GM12878 (cell line): ENCODE data around the gene RDH5. TPM values are rescaled to one million over a fixed set of nuclear protein-coding genes. Genes with fewer than 3 reads are reported as not detected.

Experiments
- ATAC-seq: fragments of 200-7000 bp; cut with Tn5 transposase; 3 replicates; pipeline ENCODE4 v1.9.1; 2020; ENCODE audit warnings: mild to moderate bottlenecking, moderate library complexity
- BruUV-seq: library from RNA; stranded (reverse); fragments of 400-500 nt; replicated peaks from 2 replicates; lab custom pipeline; 2021; lab: Mats Ljungman, UMichigan
- CTCF ChIA-PET: fragments of 300-600 bp; sonication (Branson Sonifier 250); formaldehyde crosslinking; extraction: SDS; loops from one replicate; lab custom pipeline; 2021; ENCODE audit warnings: inconsistent platforms; lab: Yijun Ruan, JAX
- POLR2A ChIA-PET: fragments of 350-600 bp; formaldehyde crosslinking; extraction: SDS; loops from one replicate; lab custom pipeline; 2021; ENCODE audit warnings: inconsistent platforms; lab: Charles Lee
- RAD21 ChIA-PET: fragments of 300-600 bp; sonication (Branson Sonifier 250); formaldehyde crosslinking; loops from one replicate; lab custom pipeline; 2023; ENCODE audit warnings: antibody characterized with exemption; ENCODE audit not compliant: unreplicated experiment; lab: Charles Lee
- SMC1A ChIA-PET: fragments of 300-600 bp; sonication (Branson Sonifier 250); formaldehyde crosslinking; loops from one replicate; lab custom pipeline; 2023; ENCODE audit not compliant: unreplicated experiment, uncharacterized antibody; lab: Charles Lee
- DNase-seq: peaks from one replicate; pipeline ENCODE4 v3.0.0-alpha.2; 2011; ENCODE audit warnings: low read depth, low spot score
- FAIRE-seq: peaks from 3 replicates; lab custom pipeline; 2011; peaks lifted over from hg19 to GRCh38; lab: Jason Lieb, UNC
- H2AFZ ChIP-seq: 2 replicates; pipeline ENCODE4 v1.6.0; 2011; ENCODE audit warnings: low read depth, low read length, control low read depth; ENCODE audit not compliant: control insufficient read depth
- H3K27ac ChIP-seq: 2 replicates; pipeline ENCODE4 v1.5.1; 2011; ENCODE audit warnings: control low read depth; ENCODE audit not compliant: control insufficient read depth, insufficient read depth
- H3K27me3 ChIP-seq, 2 experiments: replicated peaks in 1 of 2; 2 replicates each; pipeline versions ENCODE4 v1.6.0 to v1.6.1; 2011; ENCODE audit warnings: low read length in 1 of 2; ENCODE audit not compliant: control insufficient read depth in 2 of 2, insufficient read depth in 2 of 2
- H3K36me3 ChIP-seq, 2 experiments: 2 replicates each; pipeline ENCODE4 v1.5.1; 2011; ENCODE audit warnings: low read length in 1 of 2; ENCODE audit not compliant: control insufficient read depth in 2 of 2, insufficient read depth in 2 of 2
- H3K4me1 ChIP-seq: 2 replicates; pipeline ENCODE4 v1.6.1; 2011; ENCODE audit warnings: mild to moderate bottlenecking, low read length, moderate library complexity, mixed read lengths; ENCODE audit not compliant: control insufficient read depth, insufficient read depth
- H3K4me2 ChIP-seq: 2 replicates; pipeline ENCODE4 v1.6.0; 2011; ENCODE audit warnings: control low read depth; ENCODE audit not compliant: control insufficient read depth, insufficient read depth
- H3K4me3 ChIP-seq: fragments of 200-600 bp; sonication (generic); 2 replicates; pipeline ENCODE4 v1.5.1; 2016
- H3K79me2 ChIP-seq: 2 replicates; pipeline ENCODE4 v1.6.0; 2011; ENCODE audit warnings: low read length; ENCODE audit not compliant: control insufficient read depth, insufficient read depth
- H3K9ac ChIP-seq: 2 replicates; pipeline ENCODE4 v1.8.0; 2011; ENCODE audit warnings: low read length, control low read depth, mixed read lengths; ENCODE audit not compliant: control insufficient read depth, insufficient read depth
- H3K9me3 ChIP-seq: replicated peaks from 3 replicates; pipeline ENCODE4 v1.5.1; 2011; ENCODE audit warnings: mild to moderate bottlenecking, low read length; ENCODE audit not compliant: control insufficient read depth, insufficient read depth
- H4K20me1 ChIP-seq: 2 replicates; pipeline ENCODE4 v1.6.0; 2011; ENCODE audit not compliant: control insufficient read depth, insufficient read depth
- CBX5 ChIP-seq: sonication (generic); IDR thresholded peaks from 2 replicates; pipeline ENCODE4 v1.6.1; 2016; ENCODE audit warnings: low read depth, moderate library complexity, mild to moderate bottlenecking, inconsistent platforms
- CREB1 ChIP-seq: IDR thresholded peaks from 2 replicates; pipeline ENCODE4 v1.6.1; 2012; ENCODE audit warnings: low read depth, mild to moderate bottlenecking, inconsistent platforms
- EP300 ChIP-seq, 2 experiments: fragments of 150-350 bp in 1 of 2; IDR thresholded peaks; 2 replicates each; pipeline ENCODE4 v1.6.1; 2011 to 2012; ENCODE audit warnings: low read depth in 2 of 2, low read length in 2 of 2, borderline replicate concordance in 1 of 2, improper control_type of control experiment in 1 of 2, inconsistent platforms in 1 of 2; ENCODE audit not compliant: control insufficient read depth in 1 of 2
- HSF1 ChIP-seq: fragments of 150-350 bp; IDR thresholded peaks from 2 replicates; pipeline ENCODE4 v1.6.1; 2014; ENCODE audit warnings: mild to moderate bottlenecking, low read depth, low read length
- KDM1A ChIP-seq: fragments of 200-600 bp; sonication (generic); IDR thresholded peaks from 2 replicates; pipeline ENCODE4 v1.6.1; 2016; ENCODE audit warnings: borderline replicate concordance
- MEF2A ChIP-seq: IDR thresholded peaks from 2 replicates; pipeline ENCODE4 v1.6.1; 2011; ENCODE audit warnings: low read depth, mild to moderate bottlenecking, low read length, moderate library complexity; ENCODE audit not compliant: insufficient read depth
- MYC ChIP-seq: IDR thresholded peaks from 2 replicates; pipeline ENCODE4 v1.6.1; 2011; ENCODE audit warnings: mild to moderate bottlenecking, low read length, moderate library complexity, inconsistent platforms; ENCODE audit not compliant: insufficient read depth, insufficient replicate concordance, insufficient read length, severe bottlenecking
- POLR2AphosphoS5 ChIP-seq: IDR thresholded peaks from 2 replicates; pipeline ENCODE4 v1.6.1; 2011; ENCODE audit warnings: mild to moderate bottlenecking, low read length, inconsistent platforms
- RBBP5 ChIP-seq: fragments of 200-600 bp; sonication (generic); conservative IDR thresholded peaks from 2 replicates; pipeline ENCODE4 v1.6.1; 2016
- SMAD1 ChIP-seq: fragments of 450-650 bp; IDR thresholded peaks from 2 replicates; pipeline ENCODE4 v1.6.1; 2018; ENCODE audit warnings: mild to moderate bottlenecking, low read depth; ENCODE audit not compliant: partially characterized antibody
- SMAD5 ChIP-seq: IDR thresholded peaks from 2 replicates; pipeline ENCODE4 v1.6.1; 2016; ENCODE audit warnings: antibody characterized with exemption, low read depth
- SP1 ChIP-seq: IDR thresholded peaks from one replicate; pipeline ENCODE4 v1.6.1; 2011; ENCODE audit warnings: low read depth, low read length
- USF1 ChIP-seq: IDR thresholded peaks from 2 replicates; pipeline ENCODE4 v1.6.1; 2011; ENCODE audit warnings: borderline replicate concordance, low read depth, mild to moderate bottlenecking, moderate library complexity, mixed read lengths, low read length; ENCODE audit not compliant: insufficient read depth; ENCODE audit errors: extremely low read length
- ZBTB33 ChIP-seq: fragments of 450-650 bp; IDR thresholded peaks from 2 replicates; pipeline ENCODE4 v1.6.1; 2017; ENCODE audit warnings: mild to moderate bottlenecking
- ZNF622 ChIP-seq: fragments of 450-650 bp; IDR thresholded peaks from 2 replicates; pipeline ENCODE4 v1.6.1; 2017; ENCODE audit warnings: mild to moderate bottlenecking, inconsistent platforms
- WGBS: methylation state at CpG from one replicate; pipeline ENCODE4 v1.1.6; 2016; ENCODE audit warnings: low lambda C conversion rate; ENCODE audit not compliant: insufficient replicate concordance, insufficient coverage; ENCODE audit errors: missing lambda C conversion rate; 5-methylcytosine and 5-hydroxymethylcytosine counted together
- in situ Hi-C: fragments of 300-500 bp; cut with MboI; formaldehyde crosslinking; loops from 9 replicates; pipeline ENCODE4 v1.14.3; 2018; ENCODE audit warnings: mixed read lengths
- intact Hi-C: fragments of 100-400 bp; cut with micrococcal nuclease; formaldehyde crosslinking; loops from one replicate; pipeline ENCODE4 v1.14.2; 2022; ENCODE audit not compliant: unreplicated experiment
- polyA plus RNA-seq, 11 experiments: library from polyadenylated mRNA; depleted of rRNA in 4 of 11; unstranded in 6 of 11; stranded (reverse) in 5 of 11; fragments of >200 nt; fragmentation: Nextera tagmentation in 4 of 11; fragmentation: Illumina TruSeq in 1 of 11; extraction: Ambion mirVana in 4 of 11; extraction: Trizol in 1 of 11; gene quantifications; 1 replicate in 1 of 11; 2 replicates in 10 of 11; pipeline versions ENCODE4 v1.2.1 to v1.2.3, GENCODE V29; 2011 to 2016; ENCODE audit warnings: inconsistent platforms in 2 of 11, missing spikeins in 2 of 11, low read depth in 1 of 11
- total RNA-seq, 4 experiments: library from RNA; depleted of rRNA in 3 of 4; stranded (reverse); fragments of >200 nt in 3 of 4; fragmentation: Illumina TruSeq in 1 of 4; extraction: Trizol in 1 of 4; gene quantifications; 2 replicates each; pipeline versions ENCODE4 v1.2.1 to v1.2.3, GENCODE V29; 2013 to 2021

RDH5 gene
- total and polyA plus RNA-seq, 10 of the 15 experiments (the other 5 are each of a cell fraction or from before 2014, with no cell fraction given), result 2.6 to 11.6 (median 7.3) TPM

- TF ChIP-seq USF1 (no peak), ZNF622 (no peak), CREB1 (no peak), RBBP5 (no peak), SMAD1 (no peak), EP300 (IDR thresholded peaks at IDR 0.05; ENCODE audit: borderline replicate concordance in 1 of 2, control insufficient read depth in 1 of 2, low read depth in 2 of 2, low read length in 2 of 2) (no peak), KDM1A (no peak), SMAD5 (no peak), MEF2A (no peak)
Measured at GRCh38 chr12:55765736-55766290, 45.6 kb downstream of the RDH5 start (continued).

GRCh38 chr12:55767156-55767555 is 47.0 kb downstream of the RDH5 start:
- POLR2A ChIA-PET, result interaction anchor here (0.7 kb wide), 1 partner anchor 47 kb away, joined by 3 read pairs; the partner anchor contains the start of gene RDH5
- intact Hi-C loops, result no loop called here
- in situ Hi-C loops, result no loop called here
- Histone ChIP-seq H3K4me3 (no peak overlapping the region), H4K20me1 (no peaks in the 10 kb centered on the region), H3K79me2 (no peaks in the 10 kb centered on the region; the same call in 1 of the 2 replicates), H3K27me3 (no peaks in the 10 kb centered on the region), H3K9ac (no peak overlapping the region), H2AFZ (no peak overlapping the region), H3K4me1 (no peaks in the 10 kb centered on the region), H3K9me3 (no peaks in the 10 kb centered on the region), H3K36me3 (peaks cover 0 to 7% of the 10 kb centered on the region in 2 experiments; a peak in 3 of 4 replicates)
- BruUV-seq, result no TSS peak
- SMC1A ChIA-PET, result interaction anchor here (0.7 to 2.2 kb wide), 3 partner anchors 13 to 49 kb away, joined by 3 to 6 read pairs (median 4); no protein-coding TSS in a partner anchor
- ATAC-seq (no peak), FAIRE-seq (no peak)
- 97% methylated on average over 4 of the region's 4 CpGs for WGBS
- CTCF ChIA-PET, result interaction anchor here (1.0 to 1.3 kb wide), 2 partner anchors 29 to 31 kb away, joined by 3 to 4 read pairs; no protein-coding TSS in a partner anchor
- RAD21 ChIA-PET, result interaction anchor here (0.7 kb wide), 1 partner anchor 215 kb away, joined by 4 read pairs; no protein-coding TSS in a partner anchor
- no peak for TF ChIP-seq ZBTB33
- no peak for TF ChIP-seq MYC
- no peak for TF ChIP-seq SP1
- no peak for TF ChIP-seq KDM1A
- TF ChIP-seq HSF1, result no peak
- TF ChIP-seq POLR2AphosphoS5, result no peak
- no peak for TF ChIP-seq CBX5
- TF ChIP-seq, all 136 proteins: peak for 0
- Histone ChIP-seq H3K4me2 (no peak overlapping the region), H3K27ac (no peak overlapping the region)
- no peak for DNase-seq
